PC-9 (cell line): ENCODE measurements around the gene NPY4R2. TPM values are rescaled to one million over a fixed set of nuclear protein-coding genes. Genes with fewer than 3 reads are reported as not detected.
"Not testable (repeated sequence)": the region's sequence is repeated elsewhere in the genome, so short reads cannot be mapped to it uniquely, and the experiment has no call there.

Experiments
- BruUV-seq: library from RNA; stranded (reverse); fragments of 400-500 nt; replicated peaks from 2 replicates; lab custom pipeline; 2021; lab: Mats Ljungman, UMichigan
- CTCF ChIA-PET: fragments of 300-600 bp; sonication (Branson Sonifier 250); formaldehyde crosslinking; loops from one replicate; lab custom pipeline; 2022; ENCODE audit warnings: antibody characterized with exemption; lab: Charles Lee
- POLR2A ChIA-PET: fragments of 300-600 bp; sonication (Branson Sonifier 250); formaldehyde crosslinking; loops from one replicate; lab custom pipeline; 2022; ENCODE audit warnings: antibody characterized with exemption; ENCODE audit not compliant: unreplicated experiment; lab: Charles Lee
- DNase-seq, 2 experiments: peaks; one replicate each; pipeline versions ENCODE4 v3.0.0 to v3.0.0-alpha.2; 2015 to 2022; ENCODE audit warnings: mixed read lengths in 1 of 2
- H2AFZ ChIP-seq: fragments of 200-600 bp; sonication (generic); 2 replicates; pipeline ENCODE4 v1.8.1; 2017; ENCODE audit warnings: antibody characterized with exemption
- H3F3A ChIP-seq: fragments of 200-600 bp; sonication (generic); 2 replicates; pipeline ENCODE4 v1.8.1; 2017; ENCODE audit warnings: antibody characterized with exemption, mild to moderate bottlenecking, low read depth; ENCODE audit not compliant: insufficient read depth
- H3K27ac ChIP-seq: fragments of 200-600 bp; sonication (generic); 2 replicates; pipeline ENCODE4 v1.6.1; 2016; ENCODE audit warnings: mixed run types
- H3K27me3 ChIP-seq: fragments of 200-600 bp; sonication (generic); 2 replicates; pipeline ENCODE4 v1.6.1; 2016; ENCODE audit warnings: low read depth, mixed run types; ENCODE audit not compliant: insufficient read depth
- H3K36me3 ChIP-seq: fragments of 200-600 bp; sonication (generic); 2 replicates; pipeline ENCODE4 v1.6.1; 2016; ENCODE audit warnings: low read depth, mixed run types
- H3K4me1 ChIP-seq: fragments of 200-600 bp; sonication (generic); replicated peaks from 2 replicates; pipeline ENCODE4 v1.6.1; 2016; ENCODE audit warnings: mixed run types; ENCODE audit not compliant: insufficient read depth
- H3K4me2 ChIP-seq: fragments of 200-600 bp; sonication (generic); 2 replicates; pipeline ENCODE4 v1.6.1; 2017; ENCODE audit warnings: mixed run types
- H3K4me3 ChIP-seq: fragments of 200-600 bp; sonication (generic); 2 replicates; pipeline ENCODE4 v1.6.1; 2016; ENCODE audit warnings: mixed run types
- H3K79me2 ChIP-seq: fragments of 200-600 bp; sonication (generic); 2 replicates; pipeline ENCODE4 v1.6.1; 2017; ENCODE audit warnings: low read depth, mixed run types
- H3K9me2 ChIP-seq: fragments of 200-600 bp; sonication (generic); 2 replicates; pipeline ENCODE4 v1.8.1; 2017; ENCODE audit warnings: mild to moderate bottlenecking; ENCODE audit not compliant: insufficient read depth
- H3K9me3 ChIP-seq: fragments of 200-600 bp; sonication (generic); 2 replicates; pipeline ENCODE4 v1.8.1; 2016; ENCODE audit warnings: low read depth; ENCODE audit not compliant: insufficient read depth
- H4K20me1 ChIP-seq: fragments of 200-600 bp; sonication (generic); 2 replicates; pipeline ENCODE4 v1.8.1; 2017; ENCODE audit not compliant: insufficient read depth
- intact Hi-C: fragments of 100-400 bp; cut with micrococcal nuclease; formaldehyde crosslinking; loops from one replicate; pipeline ENCODE4 v1.10.0; 2022; ENCODE audit not compliant: unreplicated experiment
- total RNA-seq: library from RNA; stranded (reverse); gene quantifications from 2 replicates; pipeline ENCODE4 v1.2.3, GENCODE V29; 2021

Gene NPY4R2
- total RNA-seq, 1 experiment from 2014 or later = not detected

DNA sequence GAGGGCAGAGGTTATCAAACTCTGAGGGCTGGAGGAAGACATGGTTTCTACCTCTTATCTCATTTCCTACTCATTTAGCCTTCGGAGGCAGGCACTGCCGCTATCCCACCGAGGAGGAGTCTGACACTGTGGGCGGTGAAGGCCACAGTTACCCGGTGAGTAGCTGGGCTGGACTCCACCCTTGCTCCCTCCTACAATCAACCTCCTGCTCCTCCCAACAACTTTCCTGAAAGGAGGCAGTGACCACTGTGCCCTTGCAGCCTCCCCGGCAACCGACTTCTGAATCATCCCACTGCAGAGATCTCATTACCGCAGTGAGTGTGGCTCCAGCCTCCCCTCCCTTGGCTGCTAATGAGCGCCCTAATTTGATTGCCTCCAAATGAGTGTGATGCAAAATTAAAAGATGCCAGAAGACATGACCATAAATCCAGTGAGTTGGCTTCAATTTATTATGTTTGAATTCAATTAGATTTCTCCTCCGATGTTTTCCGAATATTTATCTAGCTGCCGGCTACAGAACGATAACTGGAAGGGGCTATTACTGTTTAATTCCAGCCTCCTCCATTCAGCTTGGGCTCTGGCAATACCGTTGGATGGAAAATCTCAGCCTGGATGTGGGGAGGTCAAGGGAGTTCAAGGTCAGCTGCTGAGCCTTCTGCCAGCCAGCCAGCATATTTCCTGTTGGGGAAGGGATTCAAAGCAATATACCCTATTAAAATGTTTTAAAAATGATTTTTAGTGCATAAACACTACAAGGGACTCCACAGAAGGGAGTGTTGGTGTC lies 46.0 kb downstream of the NPY4R2 start:
- H3K9me2 ChIP-seq, H3F3A ChIP-seq, CTCF ChIA-PET, H3K79me2 ChIP-seq, POLR2A ChIA-PET, H3K4me3 ChIP-seq, H3K9me3 ChIP-seq, H2AFZ ChIP-seq, DNase-seq, H3K36me3 ChIP-seq, H3K27me3 ChIP-seq, BruUV-seq, H3K4me2 ChIP-seq, H3K27ac ChIP-seq, H4K20me1 ChIP-seq, intact Hi-C loops, H3K4me1 ChIP-seq: not testable (repeated sequence)

DNA sequence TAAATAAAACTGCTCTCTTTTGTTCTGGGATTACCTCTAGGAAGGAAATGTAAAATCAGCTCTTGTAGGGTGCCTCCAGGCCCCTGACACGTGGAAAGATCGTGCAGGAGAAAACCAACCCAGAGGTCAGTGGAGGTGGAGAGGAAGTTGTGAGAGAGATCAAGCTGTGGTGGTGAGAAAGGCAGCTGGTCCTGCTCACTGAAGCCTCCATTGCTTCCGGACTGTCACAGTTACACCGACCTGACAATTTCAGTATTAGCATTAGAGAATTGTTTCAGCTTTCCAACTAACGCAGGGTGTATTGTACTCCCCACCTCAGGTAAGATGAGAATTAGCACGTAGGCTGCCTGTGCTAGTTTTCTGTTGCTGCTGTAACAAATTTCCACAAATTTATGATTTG lies 50.5 kb downstream of the NPY4R2 start:
- H3K4me2 ChIP-seq, H3K9me3 ChIP-seq, H3K79me2 ChIP-seq, CTCF ChIA-PET, H2AFZ ChIP-seq, H4K20me1 ChIP-seq, H3K9me2 ChIP-seq, BruUV-seq, DNase-seq, H3K36me3 ChIP-seq, POLR2A ChIA-PET, H3F3A ChIP-seq, intact Hi-C loops, H3K4me3 ChIP-seq, H3K4me1 ChIP-seq, H3K27me3 ChIP-seq, H3K27ac ChIP-seq: not testable (repeated sequence)

DNA sequence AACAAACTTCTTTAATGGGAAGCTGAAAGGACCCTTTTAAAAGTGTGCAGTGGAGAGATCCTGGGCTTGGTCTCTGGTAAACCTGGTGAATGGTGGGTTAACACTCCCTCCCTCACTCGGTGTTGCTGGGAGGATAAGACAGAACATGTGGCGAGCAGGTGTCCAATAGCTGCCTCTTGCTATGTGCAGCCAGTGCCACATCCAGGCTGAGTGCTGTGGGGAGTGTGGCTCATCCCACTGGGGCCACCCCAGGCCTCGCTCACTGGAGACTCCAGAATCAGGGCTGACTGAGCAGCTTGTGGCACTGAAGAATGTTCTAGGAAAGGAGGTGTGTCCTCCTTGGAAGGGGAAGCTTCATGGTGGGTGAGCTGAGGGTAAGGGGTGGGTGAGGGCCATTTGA lies 51.6 kb downstream of the NPY4R2 start:
- H3K9me3 ChIP-seq, H3K27me3 ChIP-seq, H3K79me2 ChIP-seq, H3K4me1 ChIP-seq, H3K9me2 ChIP-seq, intact Hi-C loops, POLR2A ChIA-PET, H2AFZ ChIP-seq, H3K36me3 ChIP-seq, H3K27ac ChIP-seq, H3F3A ChIP-seq, H4K20me1 ChIP-seq, CTCF ChIA-PET, H3K4me3 ChIP-seq, DNase-seq, H3K4me2 ChIP-seq, BruUV-seq: not testable (repeated sequence)

DNA sequence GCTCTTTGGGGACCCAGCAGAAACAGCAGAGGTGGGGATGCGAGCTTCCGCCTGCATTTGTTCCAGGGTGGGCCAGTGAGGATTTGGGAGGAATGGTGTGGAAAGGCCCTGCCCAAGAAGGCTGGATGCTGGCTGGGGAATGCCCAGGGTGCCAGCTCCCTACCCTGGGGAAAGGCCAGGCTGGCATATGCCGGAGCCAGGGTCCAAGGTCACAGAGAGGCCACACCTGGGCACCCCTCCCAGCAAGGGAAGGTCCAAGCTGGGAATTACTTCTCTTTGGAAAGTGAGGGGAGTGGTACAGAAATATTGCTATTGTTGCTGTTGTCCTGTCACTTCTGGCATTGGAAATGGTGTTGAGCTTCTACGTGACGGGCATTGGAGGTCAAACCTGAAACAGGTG lies 53.1 kb downstream of the NPY4R2 start:
- POLR2A ChIA-PET, H3K4me2 ChIP-seq, H3K27ac ChIP-seq, H3K36me3 ChIP-seq, H4K20me1 ChIP-seq, H3K9me3 ChIP-seq, H2AFZ ChIP-seq, H3K4me3 ChIP-seq, H3K4me1 ChIP-seq, BruUV-seq, H3K79me2 ChIP-seq, intact Hi-C loops, H3K9me2 ChIP-seq, H3F3A ChIP-seq, DNase-seq, CTCF ChIA-PET, H3K27me3 ChIP-seq: not testable (repeated sequence)

DNA sequence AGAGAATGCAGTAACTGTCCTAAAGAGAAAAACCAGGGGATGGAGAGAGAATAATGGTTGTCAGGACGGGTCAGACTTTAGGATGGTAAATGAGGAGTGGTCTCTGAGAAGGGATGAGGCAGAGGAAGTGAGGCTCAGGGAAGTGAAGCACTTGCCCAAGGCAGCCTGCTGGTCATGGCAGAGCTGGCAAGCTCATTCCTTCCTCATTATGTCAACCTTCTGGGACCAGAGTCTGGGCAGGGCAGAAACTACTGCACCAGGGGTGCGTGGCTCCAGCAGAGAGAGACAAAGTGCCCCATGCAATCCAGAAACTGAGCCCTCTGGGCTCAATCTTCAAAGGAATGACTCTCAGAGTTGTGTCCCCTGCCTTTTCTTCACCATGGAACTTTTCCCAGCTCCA lies 53.6 kb downstream of the NPY4R2 start:
- H3K79me2 ChIP-seq, intact Hi-C loops, H3K9me2 ChIP-seq, H3K27ac ChIP-seq, DNase-seq, H3F3A ChIP-seq, H3K4me2 ChIP-seq, POLR2A ChIA-PET, H4K20me1 ChIP-seq, H3K4me3 ChIP-seq, CTCF ChIA-PET, H3K36me3 ChIP-seq, H3K9me3 ChIP-seq, H3K4me1 ChIP-seq, H2AFZ ChIP-seq, BruUV-seq, H3K27me3 ChIP-seq: not testable (repeated sequence)

Other genes with a start within 250 kb of the NPY4R2 start
- gene SYT15B, start 155.1 kb upstream of the NPY4R2 start, total RNA-seq = 0.94 and 1.1 TPM in 2 replicates
- not detected in 2 replicates for gene FAM25C, start 81.1 kb downstream of the NPY4R2 start, total RNA-seq